ENCODE results near the gene TNS3.

TNS3 gene

GRCh38 chr7:47485640-47486435 is 96.1 kb downstream of the TNS3 start:
- DNase-seq (ENCODE audit: low read depth in 2 of 2): no peak

GRCh38 chr7:47484923-47485639 is 96.8 kb downstream of the TNS3 start:
- DNase-seq (ENCODE audit: low read depth in 2 of 2): no peak

GRCh38 chr7:47484457-47484856 is 97.5 kb downstream of the TNS3 start:
- no peak for DNase-seq (ENCODE audit: low read depth in 2 of 2)

- no peak for DNase-seq (ENCODE audit: low read depth in 2 of 2)
These were observed 98.2 kb downstream of the TNS3 start for GRCh38 chr7:47483604-47484273.

GRCh38 chr7:47482013-47482875 is 99.7 kb downstream of the TNS3 start:
- DNase-seq (ENCODE audit: low read depth in 2 of 2): no peak

- DNase-seq (ENCODE audit: low read depth in 2 of 2): no peak
These were observed 100.3 kb downstream of the TNS3 start for GRCh38 chr7:47481541-47482012.

GRCh38 chr7:47480576-47481538 is 101.1 kb downstream of the TNS3 start:
- DNase-seq (ENCODE audit: low read depth in 2 of 2): no peak

- DNase-seq (ENCODE audit: low read depth in 2 of 2): no peak
These were observed 101.9 kb downstream of the TNS3 start for GRCh38 chr7:47479821-47480575.

- DNase-seq (ENCODE audit: low read depth in 2 of 2): no peak
These were observed 102.8 kb downstream of the TNS3 start for GRCh38 chr7:47478926-47479711.

GRCh38 chr7:47478017-47478344 is 103.9 kb downstream of the TNS3 start:
- DNase-seq (ENCODE audit: low read depth in 2 of 2): no peak

- DNase-seq (ENCODE audit: low read depth in 2 of 2): no peak
These were observed 104.5 kb downstream of the TNS3 start for GRCh38 chr7:47477191-47478016.

GRCh38 chr7:47475880-47476227 is 106.1 kb downstream of the TNS3 start:
- DNase-seq (ENCODE audit: low read depth in 2 of 2): no peak

GRCh38 chr7:47474937-47475879 is 106.7 kb downstream of the TNS3 start:
- DNase-seq (ENCODE audit: low read depth in 2 of 2): no peak

- no peak for DNase-seq (ENCODE audit: low read depth in 2 of 2)
These were observed 107.5 kb downstream of the TNS3 start for GRCh38 chr7:47474211-47474936.

- no peak for DNase-seq (ENCODE audit: low read depth in 2 of 2)
These were observed 108.3 kb downstream of the TNS3 start for GRCh38 chr7:47473499-47474210.
